Activated T-helper 1 cell treated with anti-CD3 and anti-CD28 coated beads, Interleukin-2, amount 50 U/mL, for 16 hours (primary cell): ENCODE measurements around the gene FLT1.

Source experiments
- DNase-seq, 2 donors: peaks; one replicate each; pipeline ENCODE4 v3.0.0-alpha.2; 2020; ENCODE audit warnings: low read depth in 1 of 2, low spot score in 1 of 2

Gene FLT1

GRCh38 chr13:28494778-28495537, at the start of gene FLT1:
Gene FLT1, minus strand, starts transcription at chr13:28495128. Its CDS starts 285 bp downstream, at chr13:28494843.
- DNase-seq, result no peak

DNA sequence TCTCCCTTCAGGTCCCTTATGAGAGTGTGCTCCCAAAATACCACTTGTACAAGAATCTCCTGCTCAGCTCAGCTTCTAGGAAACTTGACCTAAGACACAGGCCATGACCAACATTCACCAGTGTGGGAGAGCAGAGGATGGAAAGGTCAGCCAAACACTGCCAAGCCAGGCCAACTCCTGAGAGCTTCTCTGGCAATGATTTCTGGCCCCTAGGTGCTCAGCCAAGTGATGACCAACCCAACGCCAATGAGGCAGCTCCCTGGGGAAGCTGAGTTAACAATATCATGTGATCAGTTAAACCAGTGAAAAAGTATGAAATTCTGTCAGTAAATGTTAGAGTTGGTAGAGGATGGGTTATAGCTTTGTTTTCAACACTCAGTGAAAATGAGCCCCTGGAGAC, 49.1 kb upstream of the FLT1 start:
- no peak for DNase-seq

GRCh38 chr13:28542804-28543203, 47.9 kb upstream of the FLT1 start:
- DNase-seq, result no peak

DNA sequence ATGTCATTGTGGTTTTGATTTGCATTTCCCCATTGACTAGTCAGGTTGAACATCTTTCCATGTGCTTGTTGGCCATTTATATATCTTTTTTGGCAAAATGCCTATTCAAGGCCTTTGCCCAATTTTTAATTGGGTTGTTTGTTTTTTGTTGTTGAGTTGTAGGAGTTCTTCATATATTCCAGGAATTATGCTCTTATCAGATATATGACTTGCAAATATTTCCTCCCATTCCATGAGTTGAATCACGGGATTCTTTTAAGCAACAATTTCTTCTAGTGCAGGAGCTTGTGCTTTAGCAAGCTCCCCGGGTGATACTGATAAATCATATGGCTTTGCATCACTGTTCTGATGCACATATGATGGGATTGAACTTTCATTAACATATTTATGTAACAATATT, 47.0 kb upstream of the FLT1 start:
- no peak for DNase-seq

- DNase-seq, result no peak
Observed at GRCh38 chr13:28540612-28541011, 45.7 kb upstream of the FLT1 start.

- no peak for DNase-seq
Observed at GRCh38 chr13:28539625-28540286, 44.8 kb upstream of the FLT1 start.

DNA sequence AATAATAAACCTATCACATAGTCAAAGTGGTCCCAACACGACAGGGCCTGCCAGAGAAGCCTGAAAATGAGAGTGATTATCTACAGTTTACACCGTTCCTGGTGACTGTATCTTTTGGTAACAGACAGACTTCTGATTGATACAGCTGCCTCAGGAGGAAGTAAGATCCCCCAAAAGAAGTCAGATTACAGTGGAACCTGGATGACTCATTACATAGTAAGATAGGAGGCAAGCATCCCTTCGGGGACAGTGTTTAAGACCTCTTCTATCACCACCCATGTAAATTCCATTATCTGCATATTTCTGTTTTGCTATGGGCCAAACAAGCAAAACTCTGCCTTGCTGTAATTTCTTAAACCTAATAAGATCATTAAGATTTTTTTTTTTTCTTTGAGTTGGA, 44.0 kb upstream of the FLT1 start:
- no peak for DNase-seq

GRCh38 chr13:28537171-28537570, 42.2 kb upstream of the FLT1 start:
- no peak for DNase-seq

- no peak for DNase-seq
Observed at GRCh38 chr13:28536371-28536770, 41.4 kb upstream of the FLT1 start.

- DNase-seq, result no peak
Observed at GRCh38 chr13:28535734-28536133, 40.8 kb upstream of the FLT1 start.

DNA sequence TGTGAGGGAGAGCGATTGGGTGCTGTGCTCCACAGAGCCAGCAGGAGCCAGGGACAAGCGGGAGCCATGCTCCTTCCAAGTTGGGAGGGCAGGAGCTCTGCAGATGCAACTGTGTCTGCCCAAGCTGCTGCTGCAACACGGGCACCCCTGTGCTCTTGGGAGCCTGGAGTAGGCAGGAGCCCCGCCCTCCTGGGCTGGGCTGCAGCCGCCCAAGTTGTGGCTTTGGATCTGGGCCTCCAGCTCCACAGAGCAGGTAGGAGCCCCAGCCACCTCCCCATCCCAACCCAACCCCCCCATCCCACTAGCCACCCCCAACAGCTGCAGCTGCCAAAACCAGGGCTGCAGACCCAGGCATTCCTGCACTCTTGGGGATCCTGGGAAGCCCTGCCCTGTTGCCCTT, 39.9 kb upstream of the FLT1 start:
- no peak for DNase-seq

- no peak for DNase-seq
Observed at GRCh38 chr13:28534210-28534609, 39.3 kb upstream of the FLT1 start.

- DNase-seq, result no peak
Observed at GRCh38 chr13:28533441-28534166, 38.7 kb upstream of the FLT1 start.

- no peak for DNase-seq
Observed at GRCh38 chr13:28533125-28533436, 38.2 kb upstream of the FLT1 start.

DNA sequence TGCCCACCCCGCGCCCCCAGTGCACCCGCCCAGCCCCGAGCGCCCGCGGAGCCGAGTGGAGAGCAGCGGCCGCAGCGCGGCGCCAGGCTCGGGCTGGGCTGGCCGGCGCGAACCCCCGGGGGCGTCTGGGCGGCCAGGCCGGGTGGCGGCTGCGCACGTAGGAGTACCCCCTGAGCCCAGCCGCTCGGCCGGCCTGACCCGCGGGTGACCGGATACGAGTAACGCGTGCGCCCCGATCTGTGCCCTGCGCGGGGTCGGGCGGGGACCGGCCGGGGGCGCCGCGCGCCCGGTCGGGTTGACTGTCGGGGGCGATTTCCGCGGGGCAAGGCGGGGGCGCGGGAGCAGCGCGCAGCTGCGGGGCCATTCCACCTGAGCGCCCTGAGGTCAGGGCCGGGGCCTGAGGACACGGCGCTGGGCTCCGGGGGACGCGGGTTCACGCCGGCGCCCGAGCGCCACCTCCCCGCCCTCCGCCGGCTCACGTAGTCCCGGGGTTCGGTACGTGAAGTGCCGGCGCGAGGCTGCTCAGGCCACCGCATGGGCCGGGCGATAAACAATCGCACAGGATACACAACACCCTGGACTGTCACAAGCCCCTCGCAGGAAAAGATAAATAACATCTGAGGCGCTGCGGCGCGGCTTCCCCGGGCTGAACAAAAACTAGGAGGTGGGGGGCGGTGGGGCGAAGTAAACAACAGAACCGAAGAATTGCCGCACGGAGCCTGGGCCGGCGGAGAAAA, 37.6 kb upstream of the FLT1 start:
- DNase-seq, result no peak

GRCh38 chr13:28531845-28532387, 37.0 kb upstream of the FLT1 start:
- DNase-seq, result no peak

GRCh38 chr13:28531077-28531844, 36.3 kb upstream of the FLT1 start:
- no peak for DNase-seq

- no peak for DNase-seq
Observed at GRCh38 chr13:28530729-28531076, 35.8 kb upstream of the FLT1 start.

DNA sequence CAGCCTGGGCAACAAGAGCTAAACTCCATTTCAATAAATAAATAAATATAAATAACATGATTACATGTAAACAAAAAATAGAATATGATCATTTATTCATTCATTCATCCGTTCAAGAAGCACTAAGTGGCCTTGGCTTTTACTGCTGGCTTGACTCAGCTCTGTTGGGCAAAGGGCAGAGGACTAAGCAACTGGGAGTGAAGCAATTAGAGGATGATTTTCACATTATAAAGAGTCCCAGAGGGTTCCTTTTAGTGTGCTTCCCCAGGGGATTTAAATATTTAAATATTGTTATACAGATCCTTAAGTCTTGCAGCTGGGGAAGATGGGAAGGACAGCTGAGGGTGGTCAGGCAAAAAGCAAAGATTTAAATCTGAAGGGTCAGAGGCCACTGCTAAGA, 34.9 kb upstream of the FLT1 start:
- no peak for DNase-seq

DNA sequence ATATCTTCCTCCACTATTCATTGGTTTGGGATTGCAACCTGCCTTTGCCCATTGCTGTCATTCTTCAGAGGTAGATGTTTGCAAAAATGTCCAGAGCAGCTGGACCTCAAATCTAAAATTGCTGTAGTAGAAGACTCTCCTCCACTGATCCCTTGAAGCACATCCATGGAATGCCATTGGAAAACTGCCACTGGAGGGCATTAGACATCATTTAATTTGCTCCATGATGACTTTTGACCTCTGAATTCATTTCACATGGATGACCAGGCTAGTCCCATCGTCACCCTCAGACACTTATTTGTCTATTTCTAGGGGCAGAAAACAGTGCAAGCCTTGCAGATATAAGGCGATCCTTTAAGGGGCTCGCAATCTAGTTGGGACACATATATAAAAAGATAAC, 33.9 kb upstream of the FLT1 start:
- DNase-seq, result no peak

DNA sequence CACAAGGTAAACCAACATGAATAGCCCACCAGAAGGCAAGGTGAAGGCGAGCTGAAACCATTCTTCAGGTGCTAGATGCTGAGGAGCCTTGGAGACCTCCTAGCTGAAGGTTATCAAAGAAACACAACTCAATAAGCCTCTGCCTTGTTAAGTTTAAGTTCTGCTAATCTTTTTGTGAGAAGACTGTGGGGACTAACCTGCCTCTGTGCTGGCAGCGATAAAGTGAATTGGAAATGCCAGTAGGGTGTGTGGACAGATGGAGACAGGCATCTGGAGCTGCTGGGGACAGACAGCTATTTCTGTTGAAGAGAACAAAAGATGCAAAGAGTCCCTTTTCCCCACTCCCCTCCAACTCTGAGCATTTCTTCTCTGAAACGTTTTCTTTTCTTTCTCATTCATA, 33.5 kb upstream of the FLT1 start:
- DNase-seq, result no peak
